SIG-M5 treated with dmso at 0.1 percent for 504 hours (cell line): Measurements from ENCODE around the gene HMOX1.
A peak's percentile ranks its signal among the peaks of the same experiment; 100 is the strongest.

ENCODE experiments used
- DNase-seq: peaks from one replicate; lab custom pipeline; 2025; ENCODE audit not compliant: unreplicated experiment; lab: John Stamatoyannopoulos, UW

HMOX1 gene

GRCh38 chr22:35400501-35400790, 19.6 kb downstream of the HMOX1 start:
- DNase-seq = no peak

- no peak for DNase-seq
These were observed 21.0 kb downstream of the HMOX1 start for GRCh38 chr22:35401863-35402262.

GRCh38 chr22:35403356-35403755, 22.5 kb downstream of the HMOX1 start:
- no peak for DNase-seq

- no peak for DNase-seq
These were observed 23.3 kb downstream of the HMOX1 start for GRCh38 chr22:35404176-35404575.

GRCh38 chr22:35406443-35406842, 25.5 kb downstream of the HMOX1 start:
- no peak for DNase-seq

GRCh38 chr22:35407362-35407761, 26.5 kb downstream of the HMOX1 start:
- DNase-seq = no peak

- DNase-seq = peak; percentile 90
These were observed 29.1 kb downstream of the HMOX1 start for GRCh38 chr22:35409783-35410662.

GRCh38 chr22:35410663-35411034, 29.8 kb downstream of the HMOX1 start:
- DNase-seq = no peak

- no peak for DNase-seq
These were observed 30.2 kb downstream of the HMOX1 start for GRCh38 chr22:35411102-35411501.

GRCh38 chr22:35413624-35414023, 32.7 kb downstream of the HMOX1 start:
- DNase-seq = no peak

- no peak for DNase-seq
These were observed 36.7 kb downstream of the HMOX1 start for GRCh38 chr22:35417606-35418005.

- no peak for DNase-seq
These were observed 37.2 kb downstream of the HMOX1 start for GRCh38 chr22:35418088-35418487.

GRCh38 chr22:35418731-35419130, 37.8 kb downstream of the HMOX1 start:
- no peak for DNase-seq

GRCh38 chr22:35419756-35420155, 38.9 kb downstream of the HMOX1 start:
- DNase-seq = no peak

- DNase-seq = no peak
These were observed 40.2 kb downstream of the HMOX1 start for GRCh38 chr22:35421121-35421520.

- DNase-seq = no peak
These were observed 41.2 kb downstream of the HMOX1 start for GRCh38 chr22:35422145-35422544.

- no peak for DNase-seq
These were observed 42.0 kb downstream of the HMOX1 start for GRCh38 chr22:35422936-35423335.

GRCh38 chr22:35424081-35424480, 43.2 kb downstream of the HMOX1 start:
- DNase-seq = no peak

- DNase-seq = no peak
These were observed 43.9 kb downstream of the HMOX1 start for GRCh38 chr22:35424761-35425160.

- DNase-seq = no peak
These were observed 44.6 kb downstream of the HMOX1 start for GRCh38 chr22:35425546-35425945.

GRCh38 chr22:35425971-35426800, 45.3 kb downstream of the HMOX1 start:
- no peak for DNase-seq

- DNase-seq = no peak
These were observed 45.9 kb downstream of the HMOX1 start for GRCh38 chr22:35426801-35427140.
